Tongue (tissue), 2 donors: ENCODE results near the gene FAR2. TPM values are rescaled to one million over a fixed set of nuclear protein-coding genes. Genes with fewer than 3 reads are reported as not detected.
A peak's percentile ranks its signal among the peaks of the same experiment; 100 is the strongest.
"Not testable (repeated sequence)": the region's sequence is repeated elsewhere in the genome, so short reads cannot be mapped to it uniquely, and the experiment has no call there.

Source experiments
- DNase-seq: peaks from one replicate; pipeline ENCODE4 v3.0.0-alpha.2; 2015
- total RNA-seq: library from RNA; depleted of rRNA; stranded (reverse); fragments of >200 nt; gene quantifications from one replicate; pipeline ENCODE4 v1.2.3, GENCODE V29; 2014

FAR2 gene
- total RNA-seq, 1 donor from 2014 or later = 15.2 TPM

DNA sequence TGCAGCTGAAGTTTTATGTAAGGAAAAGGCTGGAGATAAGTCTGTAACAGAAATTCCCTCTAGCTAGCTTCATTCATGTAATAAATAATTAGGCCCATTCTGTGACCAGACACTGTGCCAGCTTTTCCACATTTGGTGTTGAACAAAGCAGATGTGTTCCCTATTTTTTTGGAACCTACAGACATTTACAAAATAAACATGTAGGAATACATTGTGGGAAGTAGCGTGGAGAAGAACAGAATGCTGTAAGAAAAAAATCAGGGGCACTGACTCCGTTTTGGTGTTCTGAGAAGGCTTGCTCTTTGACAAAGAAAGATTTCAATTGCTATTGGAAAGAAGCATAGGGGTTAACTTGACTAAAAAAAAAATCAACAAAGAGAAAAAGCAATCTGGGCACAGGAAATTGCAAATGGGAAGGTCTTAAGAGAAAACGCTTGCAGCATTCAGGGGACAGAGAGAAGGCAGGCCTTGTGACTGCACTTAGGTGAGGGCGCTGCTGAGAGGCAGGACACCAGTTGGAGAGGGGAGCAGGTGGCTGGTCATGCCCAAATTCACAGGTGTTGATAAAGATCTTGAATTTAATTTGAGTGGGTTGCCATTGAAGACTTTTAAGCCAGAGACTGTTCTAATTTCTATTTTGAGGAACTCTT, 4.0 kb downstream of the FAR2 start:
- DNase-seq = peak; percentile 22

DNA sequence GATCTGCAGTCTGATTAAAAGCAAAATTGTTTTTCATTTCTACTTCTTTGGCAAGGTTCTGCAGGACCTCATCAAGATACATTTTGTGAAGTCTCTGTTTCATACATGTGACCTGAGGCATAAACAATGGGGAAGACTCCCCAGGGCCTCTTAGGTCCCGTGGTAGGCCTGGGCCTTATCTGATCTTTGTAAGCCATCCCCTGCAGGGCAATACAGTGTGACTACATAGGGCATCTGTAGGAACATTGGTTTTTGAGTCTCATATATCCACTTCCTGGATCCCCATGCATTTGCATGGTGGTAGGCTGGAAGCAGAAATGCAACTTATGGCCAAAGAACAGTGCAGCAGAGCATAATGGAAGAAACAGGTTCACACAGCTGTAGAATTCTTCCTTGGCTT, 6.0 kb downstream of the FAR2 start:
- no peak for DNase-seq

DNA sequence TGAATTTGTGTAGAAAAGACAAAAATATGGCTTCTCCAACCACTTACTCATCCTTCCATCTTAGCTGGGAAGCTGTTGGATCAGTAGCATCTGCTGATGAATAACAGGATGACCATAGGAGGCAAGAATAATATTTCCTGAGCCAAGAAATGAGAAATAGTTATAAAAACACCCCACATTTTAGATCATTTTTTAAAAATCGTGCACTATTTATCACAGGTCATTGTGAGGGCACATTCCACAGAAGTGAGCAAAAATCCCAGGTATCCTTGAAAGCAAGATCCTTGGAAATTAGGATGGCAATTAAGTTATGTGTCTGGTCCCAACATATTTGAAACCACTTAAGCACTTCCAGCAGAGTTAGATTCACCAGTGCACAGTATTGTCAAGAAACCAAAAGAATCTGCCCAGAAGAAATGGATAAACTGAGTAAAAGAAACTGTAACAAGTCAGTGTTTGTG, 8.4 kb downstream of the FAR2 start:
- no peak for DNase-seq

DNA sequence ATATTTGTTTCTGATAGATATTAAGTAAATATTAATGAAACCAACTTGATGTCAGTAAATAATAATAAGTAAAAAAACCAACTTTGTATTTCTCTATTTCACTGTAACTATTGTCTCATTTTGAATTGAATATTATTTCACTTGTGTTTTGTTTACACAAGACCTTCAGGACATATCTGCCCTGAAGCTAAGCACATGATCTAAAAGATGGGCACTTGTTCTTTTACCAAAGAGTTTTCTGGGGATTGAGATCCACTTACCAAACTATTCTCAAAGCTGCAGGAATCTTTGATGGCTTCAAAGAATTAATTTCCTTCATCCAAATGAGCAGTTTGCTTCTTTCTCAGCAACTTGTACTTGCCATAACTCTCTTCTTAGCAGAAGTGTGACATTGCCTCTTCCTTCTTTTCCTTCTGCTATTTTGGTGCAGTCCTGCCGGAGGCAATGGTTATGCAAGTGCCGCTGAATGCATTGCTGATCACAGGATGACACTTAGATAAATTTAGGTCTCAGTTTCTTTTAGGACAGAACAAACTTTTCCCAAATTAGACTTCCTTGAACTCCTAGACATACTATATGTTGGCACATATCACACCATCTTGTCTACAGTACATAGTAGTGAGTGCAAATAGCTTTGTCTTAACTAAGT, 9.2 kb downstream of the FAR2 start:
- no peak for DNase-seq

DNA sequence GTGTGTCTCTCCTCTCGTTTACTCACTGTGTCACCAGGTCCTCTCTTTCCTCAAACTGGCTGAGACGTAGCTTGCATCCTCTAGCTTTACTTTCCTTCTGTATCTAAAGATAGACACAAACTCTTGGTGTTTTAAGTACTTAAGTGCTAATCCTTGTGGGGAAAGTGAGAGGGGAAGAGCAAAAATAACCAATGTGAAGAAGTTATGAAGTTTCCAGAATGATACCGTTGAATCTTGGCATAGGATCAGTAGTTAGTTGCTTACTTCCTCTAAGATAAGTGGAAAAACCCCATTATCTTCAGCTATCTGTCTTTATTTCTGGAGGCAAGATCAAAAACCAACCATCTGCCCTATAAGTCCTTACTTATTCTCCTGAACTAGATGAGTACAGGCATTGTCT, 10.6 kb downstream of the FAR2 start:
- no peak for DNase-seq

DNA sequence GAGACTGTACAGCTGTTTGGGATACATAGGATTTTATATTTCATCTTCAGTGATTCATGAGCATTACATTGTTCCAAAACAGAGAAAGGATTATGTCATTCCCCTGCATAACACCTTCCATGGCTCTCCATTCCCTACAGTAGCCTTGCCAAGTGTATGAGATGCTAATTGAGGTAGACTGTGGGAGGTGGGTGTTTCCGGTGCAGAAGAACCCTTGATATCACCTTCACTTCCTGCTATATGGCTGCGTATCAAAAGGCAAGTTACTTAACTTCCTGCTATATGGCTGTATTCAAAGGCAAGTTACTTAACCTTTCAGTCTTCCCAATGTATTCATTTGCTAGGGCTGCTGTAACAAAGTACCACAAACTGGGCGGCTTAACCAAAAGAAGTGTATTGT, 11.2 kb downstream of the FAR2 start:
- DNase-seq = no peak

DNA sequence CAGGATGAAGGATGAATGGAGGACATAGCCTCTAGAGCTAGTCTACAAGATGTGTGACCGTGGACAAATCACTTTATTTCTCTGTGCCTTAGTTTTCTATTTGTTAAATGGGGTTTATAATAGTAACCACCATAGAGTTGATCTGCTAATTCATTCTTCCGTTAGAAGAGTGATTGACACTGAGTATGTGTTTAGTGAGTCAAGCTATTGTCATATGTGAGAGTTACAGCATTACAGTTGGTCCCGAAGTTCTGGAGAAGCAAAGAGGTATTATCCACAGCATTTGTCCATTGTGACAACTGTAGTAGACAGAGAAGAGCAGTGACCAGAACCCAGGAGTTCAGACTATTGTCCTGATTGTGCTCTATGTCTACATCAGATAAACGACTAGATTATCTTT, 14.1 kb downstream of the FAR2 start:
- DNase-seq = no peak

DNA sequence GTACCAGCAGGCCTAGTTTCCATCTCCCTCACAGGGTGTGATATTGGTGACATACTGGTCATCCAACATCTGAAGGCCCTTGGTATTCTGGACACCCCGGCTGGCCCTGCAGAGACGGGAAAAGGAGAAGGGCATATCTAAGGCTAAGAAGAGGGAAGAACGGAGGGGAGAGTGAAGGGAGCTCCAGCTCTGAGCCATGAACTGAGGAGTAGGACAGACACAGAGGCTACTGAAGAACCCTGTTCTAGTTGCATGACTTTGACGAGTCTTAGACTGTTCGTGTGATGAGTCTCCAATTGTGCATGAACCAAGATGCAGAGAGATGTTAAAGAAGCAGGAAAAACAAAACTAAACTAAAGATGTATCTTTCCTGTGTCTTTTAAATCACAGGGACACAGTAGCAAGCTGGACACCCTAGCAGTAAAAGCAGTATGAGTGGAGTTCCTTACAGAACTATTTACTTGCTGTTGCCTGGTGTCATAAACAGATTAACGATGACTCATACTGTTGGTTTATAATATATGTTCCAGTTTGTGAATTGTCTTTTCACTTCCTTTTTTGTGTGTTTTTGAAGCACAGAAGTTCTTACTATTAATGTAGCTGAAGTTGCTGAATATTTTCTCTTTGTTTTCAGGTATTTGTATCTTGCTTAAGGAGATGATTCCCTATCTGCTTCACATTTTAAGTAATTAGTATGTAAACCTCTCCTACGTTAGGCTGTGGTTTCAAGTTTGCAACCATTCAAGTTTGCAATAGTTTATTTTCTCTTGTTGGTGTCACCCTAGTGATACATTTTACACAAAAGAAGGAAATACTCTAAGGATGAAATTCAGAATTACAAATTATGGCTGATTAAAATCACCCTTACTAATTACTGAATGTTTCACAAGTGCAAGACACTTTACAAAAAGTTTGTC, 15.7 kb downstream of the FAR2 start:
- peak; percentile 54 for DNase-seq

DNA sequence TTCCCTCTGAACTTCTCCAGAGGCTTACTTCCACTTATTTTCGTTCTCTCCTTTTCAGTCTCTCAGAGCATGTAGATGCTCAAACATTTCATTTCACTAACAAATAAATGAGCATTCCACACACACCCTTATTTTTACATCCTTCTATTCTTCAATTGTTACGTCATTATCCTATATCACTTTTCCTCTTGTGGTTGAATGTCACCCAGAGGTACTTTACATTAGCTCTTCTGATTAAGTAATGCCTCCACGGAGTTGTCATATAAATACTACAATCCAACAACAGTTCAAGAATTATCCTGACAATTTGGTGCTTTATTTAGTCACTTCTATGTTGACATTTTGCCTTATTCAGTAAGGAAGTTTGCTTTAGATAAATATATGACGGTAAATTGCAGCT, 18.4 kb downstream of the FAR2 start:
- no peak for DNase-seq

DNA sequence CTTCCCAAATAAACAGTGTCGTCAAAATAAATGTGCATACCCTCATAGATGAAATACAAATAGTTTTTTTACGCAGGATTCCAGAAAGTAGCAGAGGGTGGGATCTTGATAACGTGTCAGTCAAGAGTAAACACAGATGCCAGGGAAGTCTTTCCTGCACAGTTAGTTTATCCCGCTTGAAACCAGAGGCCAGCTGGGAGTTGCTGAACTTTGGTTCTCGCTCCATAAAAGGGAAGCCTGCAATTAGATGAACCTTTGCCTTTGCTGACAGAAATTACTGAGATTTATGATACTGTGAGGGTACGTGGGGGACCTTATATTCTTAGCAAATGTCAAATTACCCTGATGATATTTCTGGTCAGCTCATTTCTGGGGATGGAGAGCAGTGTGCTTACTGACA, 18.9 kb downstream of the FAR2 start:
- DNase-seq = no peak

DNA sequence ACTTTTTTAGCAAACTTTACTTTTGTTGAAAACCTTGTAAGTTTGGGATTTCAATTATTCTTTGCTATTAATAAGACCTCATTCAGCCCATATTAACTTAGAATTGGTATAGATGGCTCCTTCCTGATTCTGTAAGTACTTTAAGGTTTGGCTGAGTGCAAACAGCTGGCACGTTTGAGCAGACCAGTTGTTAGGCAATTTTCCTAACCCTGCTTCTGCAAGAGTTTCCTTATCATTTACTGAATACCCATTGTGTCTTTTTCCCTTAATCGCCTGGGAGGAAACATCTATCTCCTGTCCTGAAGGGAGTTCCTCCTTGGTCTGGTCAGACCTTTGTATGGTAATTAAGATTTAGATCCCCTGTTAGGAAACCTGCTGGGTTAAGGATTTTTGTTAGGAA, 20.9 kb downstream of the FAR2 start:
- not testable (repeated sequence) for DNase-seq

DNA sequence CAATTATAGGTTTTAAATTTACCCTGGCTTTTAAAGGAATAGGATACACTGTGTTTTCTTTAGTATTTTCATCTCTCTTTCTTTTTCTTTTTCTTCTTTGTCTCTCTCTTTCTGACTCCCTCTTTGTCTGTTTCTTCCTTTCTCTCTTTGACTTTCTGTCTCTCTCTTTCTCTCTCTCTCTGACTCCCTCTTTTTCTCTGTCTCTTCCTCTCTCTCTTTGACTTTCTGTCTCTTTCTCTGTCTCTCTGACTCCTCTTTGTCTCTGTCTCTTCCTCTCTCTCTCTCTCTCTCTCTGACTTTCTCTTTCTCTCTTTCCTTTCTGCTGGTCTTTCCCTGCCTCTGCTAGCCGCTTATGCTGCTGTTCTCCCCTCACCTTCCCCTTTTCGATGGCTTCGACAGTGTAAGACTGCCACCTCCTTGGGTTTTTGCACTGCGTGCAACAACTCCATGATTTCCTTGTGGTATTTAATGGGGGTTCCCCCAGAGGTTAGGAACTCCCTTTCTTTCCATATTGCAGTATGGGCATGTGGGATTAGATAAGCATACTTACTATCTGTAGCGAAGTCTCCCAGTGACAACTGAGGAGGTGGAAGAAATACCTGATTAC, 21.5 kb downstream of the FAR2 start:
- DNase-seq = not testable (repeated sequence)

DNA sequence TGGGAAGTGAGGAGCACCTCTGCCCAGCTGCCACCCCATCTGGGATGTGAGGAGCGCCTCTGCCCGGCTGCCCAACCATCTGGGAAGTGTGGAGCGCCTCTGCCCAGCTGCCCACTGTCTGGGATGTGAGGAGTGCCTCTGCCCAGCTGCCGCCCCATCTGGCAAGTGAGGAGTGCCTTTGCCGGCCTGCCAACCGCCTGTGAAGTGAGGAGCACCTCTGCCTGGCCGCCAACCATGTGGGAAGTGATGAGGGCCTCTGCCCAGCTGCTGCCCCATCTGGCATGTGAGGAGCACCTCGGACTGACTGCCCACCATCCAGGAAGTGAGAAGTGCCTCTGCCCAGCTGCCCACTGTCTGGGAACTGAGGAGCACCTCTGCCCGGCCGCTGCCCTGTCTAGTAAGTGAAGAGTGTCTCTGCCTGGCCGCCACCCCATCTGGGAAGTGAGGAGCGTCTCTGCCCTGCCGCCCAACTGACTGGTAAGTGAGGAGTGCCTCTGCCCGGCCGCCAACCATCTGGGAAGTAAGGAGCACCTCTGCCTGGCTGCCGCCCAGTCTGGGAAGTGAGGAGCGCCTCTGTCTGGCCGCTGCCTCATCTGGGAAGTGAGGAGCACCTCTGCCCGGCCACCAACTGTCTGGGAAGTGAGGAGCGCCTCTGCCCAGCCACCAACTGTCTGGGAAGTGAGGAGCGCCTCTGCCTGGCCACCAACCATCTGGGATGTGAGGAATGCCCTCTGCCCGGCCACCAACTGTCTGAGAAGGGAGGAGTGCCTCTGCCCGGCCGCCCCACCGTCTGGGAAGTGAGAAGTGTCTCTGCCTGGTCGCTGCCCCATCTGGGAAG, 22.6 kb downstream of the FAR2 start:
- DNase-seq = no peak

DNA sequence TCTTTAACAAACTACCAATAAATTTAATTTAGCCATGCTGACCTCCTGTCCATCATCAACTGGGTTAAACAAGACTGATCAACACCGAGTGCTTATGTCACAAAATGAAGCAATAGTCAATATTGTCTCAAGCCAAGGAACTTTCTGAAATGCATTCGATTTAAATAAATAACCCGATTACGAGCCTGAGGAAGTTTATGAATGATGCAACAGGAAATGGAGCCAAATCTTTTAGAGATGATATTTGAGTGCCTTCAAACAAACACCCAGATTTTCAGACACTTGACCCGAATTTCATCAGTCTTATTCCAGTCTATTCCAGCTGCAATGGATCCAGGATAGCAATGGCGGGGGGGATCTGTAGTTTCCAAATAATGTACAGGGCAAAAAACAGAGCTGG, 27.9 kb downstream of the FAR2 start:
- DNase-seq = no peak

DNA sequence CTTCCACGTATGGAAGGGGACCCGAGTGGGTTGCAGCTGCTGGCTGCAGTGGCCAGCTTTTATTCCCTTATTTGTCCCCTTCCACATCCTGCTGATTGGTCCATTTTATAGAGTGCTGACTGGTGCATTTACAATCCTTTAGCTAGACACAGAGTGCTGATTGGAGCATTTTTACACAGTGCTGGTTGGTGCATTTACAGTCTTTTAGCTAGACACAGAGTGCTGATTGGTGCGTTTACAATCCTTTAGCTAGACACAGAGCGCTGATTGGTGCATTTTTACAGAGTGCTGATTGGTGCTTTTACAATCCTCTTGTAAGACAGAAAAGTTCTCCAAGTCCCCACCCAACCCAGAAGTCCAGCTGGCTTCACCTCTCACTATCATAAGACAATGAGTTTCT, 33.2 kb downstream of the FAR2 start:
- DNase-seq = not testable (repeated sequence)

DNA sequence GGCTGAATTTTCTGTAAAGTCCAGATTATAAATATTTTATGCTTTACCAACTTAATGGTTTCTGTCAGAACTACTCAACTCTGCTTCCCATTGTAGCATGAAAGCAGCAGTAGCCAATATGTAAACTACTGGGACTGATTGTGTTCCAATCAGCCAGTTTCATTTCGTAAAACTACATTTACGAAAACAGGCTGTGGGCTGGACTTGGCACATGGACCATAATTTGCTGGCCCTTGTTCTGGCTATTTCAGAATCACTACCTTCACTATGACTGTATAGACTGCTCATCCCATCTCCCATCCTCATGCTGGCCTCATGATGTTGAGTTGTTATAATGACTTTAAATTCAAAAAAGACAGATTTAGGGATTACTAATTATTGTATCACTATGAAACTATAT, 38.7 kb downstream of the FAR2 start:
- DNase-seq = no peak

DNA sequence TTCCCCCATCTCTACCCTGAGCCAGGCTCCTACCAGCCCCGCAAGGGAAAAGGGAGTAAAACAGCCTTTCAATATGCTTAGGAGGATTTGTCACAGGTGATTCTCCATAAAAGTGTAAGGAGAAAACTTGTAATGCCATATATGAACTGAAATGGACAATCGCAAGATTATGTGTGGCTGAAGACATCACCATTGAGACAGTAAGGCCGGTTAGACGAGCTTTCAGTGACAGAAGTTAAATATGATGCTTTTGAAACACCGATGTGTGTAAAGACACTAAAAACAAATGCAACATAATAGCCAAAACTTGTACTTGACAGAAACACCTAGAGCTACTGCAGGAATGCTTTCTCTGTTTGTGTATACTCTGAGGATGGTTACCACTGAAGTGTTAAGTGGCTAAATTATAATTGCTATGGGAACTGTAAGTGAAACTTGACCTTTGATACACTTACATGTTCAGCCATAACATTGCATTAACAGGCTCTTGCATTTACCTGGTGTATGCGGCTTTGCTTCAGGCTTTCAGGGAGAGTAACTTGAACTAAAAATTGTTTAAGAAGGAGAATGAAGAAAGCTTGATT, 42.3 kb downstream of the FAR2 start:
- no peak for DNase-seq

DNA sequence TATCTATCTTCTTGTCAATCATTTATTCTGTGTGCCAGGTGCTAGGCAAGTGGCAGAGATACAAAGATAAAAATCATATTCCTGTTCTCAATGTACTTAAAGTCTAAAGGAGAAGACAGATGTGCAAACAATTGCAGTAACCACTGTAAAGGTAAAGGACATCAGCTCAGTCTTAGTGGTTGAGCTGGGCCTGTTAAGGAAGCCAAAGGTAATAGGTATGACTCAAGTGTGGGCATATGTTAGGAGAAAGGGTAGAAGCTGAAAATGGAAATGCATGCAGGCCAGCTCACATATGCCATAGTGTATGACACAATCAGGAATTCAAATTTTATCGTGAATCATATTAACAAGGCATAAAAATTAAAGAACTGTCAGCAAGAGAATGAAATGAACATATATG, 49.8 kb downstream of the FAR2 start:
- no peak for DNase-seq

DNA sequence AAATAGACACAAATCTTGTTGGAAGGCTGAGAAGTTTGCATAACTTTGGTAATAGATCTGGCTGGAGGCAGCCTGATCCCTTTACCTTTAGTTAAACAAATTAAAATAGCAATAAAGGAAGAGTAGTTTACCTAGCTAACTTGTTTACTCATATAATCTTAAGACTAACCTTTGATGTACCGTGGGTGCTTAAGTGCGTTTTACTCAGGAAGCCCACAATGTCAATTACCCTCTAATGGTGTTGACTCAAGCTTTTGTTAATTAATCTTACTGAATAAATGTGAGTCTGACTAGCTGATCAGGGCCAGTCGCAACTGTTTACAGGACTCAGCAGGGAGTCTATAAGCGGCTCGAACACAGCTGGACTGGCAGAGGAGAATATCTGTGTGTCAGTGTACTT, 51.5 kb downstream of the FAR2 start:
- no peak for DNase-seq

DNA sequence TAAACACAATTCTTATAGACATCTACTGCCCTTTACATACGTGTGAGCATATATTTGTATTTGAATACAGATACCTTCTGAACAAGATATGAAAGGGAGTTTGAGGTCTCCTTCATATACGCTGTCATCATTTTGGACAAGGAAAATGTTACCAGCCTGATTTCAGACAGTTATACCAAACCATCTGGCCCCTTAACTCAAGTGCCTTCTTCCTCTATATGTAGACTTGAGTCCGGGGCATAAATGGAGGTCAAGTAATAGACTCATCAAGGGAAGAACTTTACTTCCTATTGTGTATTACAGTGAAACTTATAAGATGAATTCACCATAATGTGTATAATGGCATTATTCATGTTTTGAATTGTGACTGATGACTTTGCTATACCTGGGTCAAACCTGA, 52.2 kb downstream of the FAR2 start:
- no peak for DNase-seq

DNA sequence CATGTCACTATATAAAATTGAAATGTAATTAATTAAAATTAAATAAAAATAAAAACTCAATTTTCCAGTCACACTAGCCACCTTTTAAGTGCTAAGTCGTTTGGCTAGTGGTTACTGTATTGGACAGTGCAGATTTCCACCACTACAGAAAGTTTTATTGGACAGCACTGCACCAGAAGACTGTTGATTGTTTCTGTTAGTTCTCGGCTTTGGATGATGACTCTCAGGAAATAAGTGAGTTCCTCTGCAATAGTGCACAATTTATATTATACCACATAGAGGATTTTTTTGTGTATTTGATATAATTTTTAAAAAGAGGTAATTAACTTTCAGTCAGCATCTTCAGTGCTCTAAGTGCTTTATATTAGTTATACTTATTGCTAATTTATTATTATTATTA, 52.7 kb downstream of the FAR2 start:
- DNase-seq = no peak

DNA sequence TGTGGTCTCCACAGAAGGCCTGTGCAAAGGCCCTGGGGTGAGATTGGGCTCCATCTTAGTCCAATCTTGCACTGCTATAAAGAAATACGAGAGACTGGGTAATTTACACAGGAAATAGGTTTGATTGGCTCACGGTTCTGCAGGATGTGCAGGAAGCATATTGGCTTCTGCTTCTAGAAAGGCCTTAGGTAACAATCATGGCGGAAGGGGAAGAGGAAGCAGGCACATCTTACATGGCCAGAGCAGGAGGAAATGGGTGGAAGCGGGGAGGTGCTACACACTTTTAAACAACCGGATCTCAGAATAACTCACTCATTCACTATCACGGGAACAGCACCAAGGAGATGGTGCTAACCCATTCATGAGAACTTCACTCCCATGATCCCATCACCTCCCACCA, 55.4 kb downstream of the FAR2 start:
- DNase-seq = no peak
